ENCODE results near the gene DUSP22.

DNA sequence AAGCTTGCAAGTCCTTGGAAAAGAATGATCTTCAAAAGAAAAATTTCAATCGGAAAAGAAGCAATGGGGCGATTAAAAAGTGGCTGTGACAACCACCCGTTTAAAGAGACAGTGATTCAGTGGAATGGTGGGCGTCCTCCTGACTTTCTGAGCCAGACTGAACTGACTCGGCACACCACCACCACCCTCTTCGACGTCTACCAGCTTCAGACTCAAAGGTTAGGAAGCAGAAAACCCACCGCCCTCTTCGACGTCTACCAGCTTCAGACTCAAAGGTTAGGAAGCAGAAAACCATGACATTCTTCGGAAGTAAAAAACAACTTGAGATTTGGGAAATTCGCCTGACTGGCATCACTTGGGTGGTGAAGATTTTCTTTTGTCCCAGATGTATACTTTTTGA lies 71.0 kb downstream of the DUSP22 start:
- TF ChIP-seq POLR2AphosphoS5 (IDR thresholded peaks at IDR 0.05) (no peak), POLR2A (IDR thresholded peaks at IDR 0.05) (no peak), CTCF (IDR thresholded peaks at IDR 0.05) (no peak)
